Stimulated activated CD4-positive, alpha-beta T cell treated with anti-CD3 and anti-CD28 coated beads, Interleukin-4, amount 100 ng/mL, for 1 hour (primary cell): ENCODE data around the gene SLC9B2.
A peak's percentile ranks its signal among the peaks of the same experiment; 100 is the strongest.

Experiments
- DNase-seq: peaks from one replicate; pipeline ENCODE4 v3.0.0-alpha.2; 2020

The SLC9B2 gene

GRCh38 chr4:103075894-103076746, 441 bp downstream of the SLC9B2 start:
- DNase-seq = peak; percentile 65

GRCh38 chr4:103075435-103075893, 1.1 kb downstream of the SLC9B2 start:
- DNase-seq = no peak

- no peak for DNase-seq
These were observed 1.7 kb downstream of the SLC9B2 start for GRCh38 chr4:103074744-103075434.

GRCh38 chr4:103073792-103074438, 2.6 kb downstream of the SLC9B2 start:
- no peak for DNase-seq

- DNase-seq = no peak
These were observed 8.6 kb downstream of the SLC9B2 start for GRCh38 chr4:103067841-103068547.

- no peak for DNase-seq
These were observed 16.0 kb downstream of the SLC9B2 start for GRCh38 chr4:103060453-103061148.

- DNase-seq = no peak
These were observed 22.5 kb downstream of the SLC9B2 start for GRCh38 chr4:103054030-103054429.

GRCh38 chr4:103052779-103053178, 23.8 kb downstream of the SLC9B2 start:
- no peak for DNase-seq

- no peak for DNase-seq
These were observed 24.4 kb downstream of the SLC9B2 start for GRCh38 chr4:103052145-103052544.

GRCh38 chr4:103050736-103051436, 25.7 kb downstream of the SLC9B2 start:
- DNase-seq = no peak

- DNase-seq = peak; percentile 9
These were observed 29.9 kb downstream of the SLC9B2 start for GRCh38 chr4:103046416-103047290.

- DNase-seq = no peak
These were observed 32.4 kb downstream of the SLC9B2 start for GRCh38 chr4:103044183-103044582.

- no peak for DNase-seq
These were observed 40.4 kb downstream of the SLC9B2 start for GRCh38 chr4:103036169-103036568.

- no peak for DNase-seq
These were observed 44.0 kb downstream of the SLC9B2 start for GRCh38 chr4:103032574-103032973.

GRCh38 chr4:103030791-103031190, 45.8 kb downstream of the SLC9B2 start:
- DNase-seq = no peak

- DNase-seq = no peak
These were observed 47.3 kb downstream of the SLC9B2 start for GRCh38 chr4:103029300-103029699.

- DNase-seq = no peak
These were observed 49.7 kb downstream of the SLC9B2 start for GRCh38 chr4:103026868-103027267.

- no peak for DNase-seq
These were observed 51.6 kb downstream of the SLC9B2 start for GRCh38 chr4:103024996-103025395.

- no peak for DNase-seq
These were observed 55.4 kb downstream of the SLC9B2 start for GRCh38 chr4:103021120-103021519.

GRCh38 chr4:103019308-103020124, 57.0 kb downstream of the SLC9B2 start, which contains the start of gene SLC9B1:
SLC9B1 (minus strand) TSS chr4:103019705; CDS start chr4:102991711, 27,994 bp downstream.
- peak; percentile 93 for DNase-seq
